Activated CD8-positive, alpha-beta T cell treated with anti-CD3 and anti-CD28 coated beads for 36 hours (primary cell): ENCODE measurements around the gene GABBR2. TPM values are rescaled to one million over a fixed set of nuclear protein-coding genes. Genes with fewer than 3 reads are reported as not detected.

ENCODE experiments used
- ATAC-seq: fragments of 200-7000 bp; cut with Tn5 transposase; one replicate; pipeline ENCODE4 v1.10.0; 2021; ENCODE audit warnings: mild to moderate bottlenecking, moderate library complexity
- CTCF ChIA-PET: fragments of 350-600 bp; sonication (Branson Sonifier 250); formaldehyde crosslinking; loops from one replicate; lab custom pipeline; 2021; ENCODE audit warnings: antibody characterized with exemption; lab: Charles Lee
- POLR2A ChIA-PET: fragments of 350-600 bp; sonication (Branson Sonifier 250); formaldehyde crosslinking; loops from one replicate; lab custom pipeline; 2021; ENCODE audit warnings: antibody characterized with exemption; lab: Charles Lee
- DNase-seq: peaks from one replicate; pipeline ENCODE4 v3.0.0-alpha.2; 2020
- H3K27ac Mint-ChIP-seq: one replicate; pipeline ENCODE4 v1.8.0; 2021; ENCODE audit warnings: mild to moderate bottlenecking, mixed read lengths
- H3K27me3 Mint-ChIP-seq: one replicate; pipeline ENCODE4 v1.8.0; 2021; ENCODE audit warnings: mixed read lengths
- H3K36me3 Mint-ChIP-seq: one replicate; pipeline ENCODE4 v1.8.0; 2021; ENCODE audit warnings: low read depth, mixed read lengths
- H3K4me1 Mint-ChIP-seq: one replicate; pipeline ENCODE4 v1.8.0; 2021; ENCODE audit warnings: low read depth, mixed read lengths
- H3K4me3 Mint-ChIP-seq: one replicate; pipeline ENCODE4 v1.8.0; 2021; ENCODE audit warnings: mild to moderate bottlenecking, moderate library complexity, mixed read lengths
- H3K9me3 Mint-ChIP-seq: one replicate; pipeline ENCODE4 v1.8.0; 2021; ENCODE audit warnings: mixed read lengths
- intact Hi-C: fragments of 100-400 bp; cut with micrococcal nuclease; formaldehyde crosslinking; loops from one replicate; pipeline ENCODE4 v1.10.0; 2022
- total RNA-seq, 2 experiments: library from RNA; stranded (reverse); gene quantifications; one replicate each; pipeline ENCODE4 v1.2.3, GENCODE V29; 2021
- TF ChIP-seq, protein P1 (sequence below): fragments of 200-600 bp; IDR thresholded peaks from one replicate; pipeline ENCODE4 v1.8.0; 2022; ENCODE audit warnings: antibody characterized with exemption, mild to moderate bottlenecking

The GABBR2 gene
- total RNA-seq, 2 experiments from 2014 or later = not detected

GRCh38 chr9:98698856-98699255, 9.9 kb downstream of the GABBR2 start:
- Mint-ChIP-seq H3K27ac (no peak overlapping the region), H3K4me3 (no peak overlapping the region), H3K36me3 (no peaks in the 10 kb centered on the region), H3K4me1 (no peaks in the 10 kb centered on the region), H3K27me3 (peaks cover 11% of the 10 kb centered on the region), H3K9me3 (no peaks in the 10 kb centered on the region)
- intact Hi-C loops = no loop called here
- POLR2A ChIA-PET = no interaction called here
- CTCF ChIA-PET = interaction anchor here (0.6 kb wide), 1 partner anchor 17 kb away, joined by 3 read pairs; no protein-coding TSS in a partner anchor
- ATAC-seq (no peak), DNase-seq (no peak)
- TF ChIP-seq, protein P1, sequence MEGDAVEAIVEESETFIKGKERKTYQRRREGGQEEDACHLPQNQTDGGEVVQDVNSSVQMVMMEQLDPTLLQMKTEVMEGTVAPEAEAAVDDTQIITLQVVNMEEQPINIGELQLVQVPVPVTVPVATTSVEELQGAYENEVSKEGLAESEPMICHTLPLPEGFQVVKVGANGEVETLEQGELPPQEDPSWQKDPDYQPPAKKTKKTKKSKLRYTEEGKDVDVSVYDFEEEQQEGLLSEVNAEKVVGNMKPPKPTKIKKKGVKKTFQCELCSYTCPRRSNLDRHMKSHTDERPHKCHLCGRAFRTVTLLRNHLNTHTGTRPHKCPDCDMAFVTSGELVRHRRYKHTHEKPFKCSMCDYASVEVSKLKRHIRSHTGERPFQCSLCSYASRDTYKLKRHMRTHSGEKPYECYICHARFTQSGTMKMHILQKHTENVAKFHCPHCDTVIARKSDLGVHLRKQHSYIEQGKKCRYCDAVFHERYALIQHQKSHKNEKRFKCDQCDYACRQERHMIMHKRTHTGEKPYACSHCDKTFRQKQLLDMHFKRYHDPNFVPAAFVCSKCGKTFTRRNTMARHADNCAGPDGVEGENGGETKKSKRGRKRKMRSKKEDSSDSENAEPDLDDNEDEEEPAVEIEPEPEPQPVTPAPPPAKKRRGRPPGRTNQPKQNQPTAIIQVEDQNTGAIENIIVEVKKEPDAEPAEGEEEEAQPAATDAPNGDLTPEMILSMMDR = no peak

DNA sequence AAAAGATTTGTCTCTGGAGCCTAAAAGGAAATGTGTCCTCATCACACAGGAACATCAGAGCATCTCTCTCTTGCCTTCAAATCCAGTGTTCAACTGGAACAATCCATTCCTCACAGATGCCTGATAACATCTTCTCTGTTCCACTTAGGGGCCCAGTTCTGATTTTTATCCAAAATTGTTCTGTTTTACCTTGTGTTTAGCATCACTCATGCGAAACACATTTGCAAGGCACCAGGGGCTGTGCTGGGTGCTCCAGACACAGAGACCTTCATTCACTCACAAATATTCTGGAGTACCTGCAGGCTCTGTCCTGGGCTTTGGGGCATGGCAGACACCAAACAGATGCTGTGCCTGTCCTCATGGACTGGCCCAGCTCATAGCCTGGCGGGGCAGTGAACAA, 13.8 kb downstream of the GABBR2 start:
- Mint-ChIP-seq H3K27me3 (peaks cover 5% of the 10 kb centered on the region), H3K36me3 (no peaks in the 10 kb centered on the region), H3K9me3 (no peaks in the 10 kb centered on the region), H3K27ac (no peak overlapping the region), H3K4me1 (no peaks in the 10 kb centered on the region), H3K4me3 (no peak overlapping the region)
- ATAC-seq (no peak), DNase-seq (no peak)
- CTCF ChIA-PET = no interaction called here
- POLR2A ChIA-PET = no interaction called here
- intact Hi-C loops = no loop called here
- TF ChIP-seq, protein P1 = no peak

GRCh38 chr9:98692392-98692791, 16.3 kb downstream of the GABBR2 start:
- TF ChIP-seq, protein P1 = no peak
- H3K36me3 Mint-ChIP-seq = no peaks in the 10 kb centered on the region
- CTCF ChIA-PET = interaction anchor here (0.7 kb wide), 1 partner anchor 79 kb away, joined by 3 read pairs; no protein-coding TSS in a partner anchor
- no peaks in the 10 kb centered on the region for H3K4me1 Mint-ChIP-seq
- DNase-seq (no peak), ATAC-seq (no peak)
- H3K4me3 Mint-ChIP-seq = no peak overlapping the region
- H3K27me3 Mint-ChIP-seq = peaks cover 3% of the 10 kb centered on the region
- no peaks in the 10 kb centered on the region for H3K9me3 Mint-ChIP-seq
- intact Hi-C loops = no loop called here
- H3K27ac Mint-ChIP-seq = no peak overlapping the region
- POLR2A ChIA-PET = no interaction called here

DNA sequence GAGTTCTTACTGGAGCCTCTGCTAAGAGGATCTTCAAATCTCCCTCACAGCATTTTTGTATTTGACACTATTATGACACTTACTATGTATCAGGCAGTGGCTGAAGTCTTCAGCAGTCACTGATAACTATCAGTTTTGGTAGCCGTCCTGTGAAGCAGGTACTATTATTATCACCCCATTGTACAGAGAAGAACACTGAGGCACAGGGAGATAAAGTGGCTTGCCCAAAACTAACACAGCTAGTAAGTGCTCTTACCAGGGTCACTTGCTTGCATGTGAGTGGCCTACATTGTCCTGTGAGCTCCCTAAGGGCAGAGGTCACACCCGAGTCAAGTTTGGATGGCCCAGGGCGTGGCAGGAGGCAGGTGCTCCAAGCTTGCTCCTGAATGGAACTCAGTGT, 16.8 kb downstream of the GABBR2 start:
- ATAC-seq = no peak
- peaks cover 3% of the 10 kb centered on the region for H3K27me3 Mint-ChIP-seq
- DNase-seq = no peak
- H3K4me1 Mint-ChIP-seq = no peaks in the 10 kb centered on the region
- H3K27ac Mint-ChIP-seq = no peak overlapping the region
- H3K4me3 Mint-ChIP-seq = no peak overlapping the region
- CTCF ChIA-PET = no interaction called here
- intact Hi-C loops = no loop called here
- POLR2A ChIA-PET = no interaction called here
- no peaks in the 10 kb centered on the region for H3K9me3 Mint-ChIP-seq
- no peaks in the 10 kb centered on the region for H3K36me3 Mint-ChIP-seq
- TF ChIP-seq, protein P1 = no peak

- Mint-ChIP-seq H3K4me1 (no peaks in the 10 kb centered on the region), H3K36me3 (no peaks in the 10 kb centered on the region), H3K27me3 (no peaks in the 10 kb centered on the region), H3K4me3 (no peak overlapping the region), H3K9me3 (no peaks in the 10 kb centered on the region), H3K27ac (no peak overlapping the region)
- DNase-seq (no peak), ATAC-seq (no peak)
- TF ChIP-seq, protein P1 = no peak
- intact Hi-C loops = no loop called here
- POLR2A ChIA-PET = interaction anchor here (0.8 kb wide), 1 partner anchor 8 kb away, joined by 3 read pairs; no protein-coding TSS in a partner anchor
- CTCF ChIA-PET = no interaction called here
These were observed 18.0 kb downstream of the GABBR2 start for GRCh38 chr9:98690686-98691085.
